ENCODE results near the gene ELAVL4.

Gene ELAVL4

GRCh38 chr1:50110656-50111055 lies 1.9 kb downstream of the ELAVL4 start:
- no peaks in the 10 kb centered on the region for H3K27me3 ChIP-seq (ENCODE audit: low read length)
- H3K9me2 ChIP-seq (replicated peaks; ENCODE audit: insufficient read depth, low read length): no peaks in the 10 kb centered on the region
- no peaks in the 10 kb centered on the region for H3F3A ChIP-seq (ENCODE audit: insufficient read depth)
- no peaks in the 10 kb centered on the region for H4K20me1 ChIP-seq (ENCODE audit: low read depth, low read length)
- TF ChIP-seq, protein P1, sequence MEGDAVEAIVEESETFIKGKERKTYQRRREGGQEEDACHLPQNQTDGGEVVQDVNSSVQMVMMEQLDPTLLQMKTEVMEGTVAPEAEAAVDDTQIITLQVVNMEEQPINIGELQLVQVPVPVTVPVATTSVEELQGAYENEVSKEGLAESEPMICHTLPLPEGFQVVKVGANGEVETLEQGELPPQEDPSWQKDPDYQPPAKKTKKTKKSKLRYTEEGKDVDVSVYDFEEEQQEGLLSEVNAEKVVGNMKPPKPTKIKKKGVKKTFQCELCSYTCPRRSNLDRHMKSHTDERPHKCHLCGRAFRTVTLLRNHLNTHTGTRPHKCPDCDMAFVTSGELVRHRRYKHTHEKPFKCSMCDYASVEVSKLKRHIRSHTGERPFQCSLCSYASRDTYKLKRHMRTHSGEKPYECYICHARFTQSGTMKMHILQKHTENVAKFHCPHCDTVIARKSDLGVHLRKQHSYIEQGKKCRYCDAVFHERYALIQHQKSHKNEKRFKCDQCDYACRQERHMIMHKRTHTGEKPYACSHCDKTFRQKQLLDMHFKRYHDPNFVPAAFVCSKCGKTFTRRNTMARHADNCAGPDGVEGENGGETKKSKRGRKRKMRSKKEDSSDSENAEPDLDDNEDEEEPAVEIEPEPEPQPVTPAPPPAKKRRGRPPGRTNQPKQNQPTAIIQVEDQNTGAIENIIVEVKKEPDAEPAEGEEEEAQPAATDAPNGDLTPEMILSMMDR (IDR thresholded peaks at IDR 0.05; ENCODE audit: insufficient read depth, low read length, poor library complexity, severe bottlenecking): no peak
- TF ChIP-seq EZH2phosphoT487 (conservative IDR thresholded peaks at IDR 0.05; ENCODE audit: low read length): no peak
- H2AFZ ChIP-seq (ENCODE audit: low read depth, low read length, severe bottlenecking): no peak overlapping the region
- H3K4me3 ChIP-seq (ENCODE audit: insufficient read depth, low read length, poor library complexity, severe bottlenecking): no peak overlapping the region
- no peaks in the 10 kb centered on the region for H3K36me3 ChIP-seq (ENCODE audit: low read length)
- no peak overlapping the region for H3K4me2 ChIP-seq (ENCODE audit: low read depth, low read length, poor library complexity, severe bottlenecking)
- H3K79me2 ChIP-seq (ENCODE audit: insufficient read depth, low read length): no peaks in the 10 kb centered on the region
- no peak overlapping the region for H3K9ac ChIP-seq (ENCODE audit: low read length)
- H3K9me3 ChIP-seq (ENCODE audit: insufficient read depth, low read length): no peaks in the 10 kb centered on the region
- H3K27ac ChIP-seq (ENCODE audit: low read depth, low read length): no peak overlapping the region

DNA sequence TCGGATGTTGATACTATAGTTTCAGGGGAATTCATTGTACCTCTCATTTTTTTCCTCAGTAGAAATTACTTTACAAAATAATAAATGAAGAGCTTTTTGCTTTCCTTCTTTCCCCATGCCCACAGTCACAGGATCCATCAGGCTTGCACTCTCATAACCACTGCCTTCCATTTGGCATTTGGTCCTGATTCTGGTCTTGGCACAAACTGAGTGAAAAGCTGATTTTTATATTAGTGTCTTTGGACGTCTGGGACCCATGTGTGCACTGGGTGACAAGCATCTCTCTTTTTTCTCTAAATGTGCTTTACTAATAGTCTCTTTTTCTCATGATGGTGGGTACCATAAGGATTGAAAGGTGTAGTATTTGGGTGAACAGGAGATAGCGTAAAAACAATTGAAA lies 2.8 kb downstream of the ELAVL4 start:
- no peaks in the 10 kb centered on the region for H3F3A ChIP-seq (ENCODE audit: insufficient read depth)
- TF ChIP-seq, protein P1 (IDR thresholded peaks at IDR 0.05; ENCODE audit: insufficient read depth, low read length, poor library complexity, severe bottlenecking): no peak
- TF ChIP-seq EZH2phosphoT487 (conservative IDR thresholded peaks at IDR 0.05; ENCODE audit: low read length): no peak
- no peak overlapping the region for H3K27ac ChIP-seq (ENCODE audit: low read depth, low read length)
- no peaks in the 10 kb centered on the region for H3K36me3 ChIP-seq (ENCODE audit: low read length)
- H3K4me2 ChIP-seq (ENCODE audit: low read depth, low read length, poor library complexity, severe bottlenecking): no peak overlapping the region
- no peaks in the 10 kb centered on the region for H3K9me2 ChIP-seq (replicated peaks; ENCODE audit: insufficient read depth, low read length)
- H3K4me3 ChIP-seq (ENCODE audit: insufficient read depth, low read length, poor library complexity, severe bottlenecking): no peak overlapping the region
- no peaks in the 10 kb centered on the region for H3K9me3 ChIP-seq (ENCODE audit: insufficient read depth, low read length)
- no peaks in the 10 kb centered on the region for H4K20me1 ChIP-seq (ENCODE audit: low read depth, low read length)
- no peaks in the 10 kb centered on the region for H3K27me3 ChIP-seq (ENCODE audit: low read length)
- H3K9ac ChIP-seq (ENCODE audit: low read length): no peak overlapping the region
- H3K79me2 ChIP-seq (ENCODE audit: insufficient read depth, low read length): no peaks in the 10 kb centered on the region
- no peak overlapping the region for H2AFZ ChIP-seq (ENCODE audit: low read depth, low read length, severe bottlenecking)

- TF ChIP-seq, protein P1 (IDR thresholded peaks at IDR 0.05; ENCODE audit: insufficient read depth, low read length, poor library complexity, severe bottlenecking): no peak
- TF ChIP-seq EZH2phosphoT487 (conservative IDR thresholded peaks at IDR 0.05; ENCODE audit: low read length): no peak
- H3K4me3 ChIP-seq (ENCODE audit: insufficient read depth, low read length, poor library complexity, severe bottlenecking): no peak overlapping the region
- H3K9me3 ChIP-seq (ENCODE audit: insufficient read depth, low read length): no peaks in the 10 kb centered on the region
- no peaks in the 10 kb centered on the region for H3K79me2 ChIP-seq (ENCODE audit: insufficient read depth, low read length)
- no peaks in the 10 kb centered on the region for H3K36me3 ChIP-seq (ENCODE audit: low read length)
- no peaks in the 10 kb centered on the region for H4K20me1 ChIP-seq (ENCODE audit: low read depth, low read length)
- no peak overlapping the region for H3K27ac ChIP-seq (ENCODE audit: low read depth, low read length)
- no peaks in the 10 kb centered on the region for H3K27me3 ChIP-seq (ENCODE audit: low read length)
- H3K9ac ChIP-seq (ENCODE audit: low read length): no peak overlapping the region
- no peaks in the 10 kb centered on the region for H3F3A ChIP-seq (ENCODE audit: insufficient read depth)
- no peak overlapping the region for H3K4me2 ChIP-seq (ENCODE audit: low read depth, low read length, poor library complexity, severe bottlenecking)
- H3K9me2 ChIP-seq (replicated peaks; ENCODE audit: insufficient read depth, low read length): no peaks in the 10 kb centered on the region
- H2AFZ ChIP-seq (ENCODE audit: low read depth, low read length, severe bottlenecking): no peak overlapping the region
Measured at GRCh38 chr1:50112193-50112592, 3.5 kb downstream of the ELAVL4 start.

Measured in SU-DHL-6 (cell line).